Measurements from ENCODE around the gene LGR5.
"Not testable (repeated sequence)": the region's sequence is repeated elsewhere in the genome, so short reads cannot be mapped to it uniquely, and the experiment has no call there.

LGR5 gene

GRCh38 chr12:71551529-71551928 is 111.9 kb downstream of the LGR5 start:
- DNase-seq = peak; percentile 17

DNA sequence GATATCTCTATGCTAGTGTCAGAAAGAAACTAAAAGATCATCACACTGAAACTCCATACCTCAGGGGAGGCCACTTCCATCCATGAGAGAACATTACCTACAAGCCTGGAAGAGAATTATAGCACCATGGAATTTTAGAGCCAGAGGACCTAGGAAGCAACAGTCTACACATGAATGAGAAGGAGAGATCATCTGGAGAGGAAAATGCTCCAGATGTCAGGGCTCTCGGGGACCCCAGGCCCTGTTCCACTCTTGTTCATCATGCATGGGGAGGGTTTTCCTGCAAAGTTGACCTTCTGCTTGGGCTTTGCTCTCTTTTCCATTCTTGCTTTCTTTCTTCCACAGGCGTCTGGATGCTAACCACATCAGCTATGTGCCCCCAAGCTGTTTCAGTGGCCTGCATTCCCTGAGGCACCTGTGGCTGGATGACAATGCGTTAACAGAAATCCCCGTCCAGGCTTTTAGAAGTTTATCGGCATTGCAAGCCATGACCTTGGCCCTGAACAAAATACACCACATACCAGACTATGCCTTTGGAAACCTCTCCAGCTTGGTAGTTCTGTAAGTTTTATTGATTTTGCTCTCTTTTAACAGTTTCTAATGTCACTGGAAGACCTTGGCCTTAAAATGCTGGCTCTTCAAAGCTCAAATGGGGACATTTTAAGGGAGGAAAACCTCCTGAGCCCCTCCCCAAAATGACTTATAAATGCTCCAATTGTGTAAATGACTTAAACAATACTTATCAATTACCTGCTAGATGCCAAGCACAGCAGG is 113.3 kb downstream of the LGR5 start:
- no peak for DNase-seq

DNA sequence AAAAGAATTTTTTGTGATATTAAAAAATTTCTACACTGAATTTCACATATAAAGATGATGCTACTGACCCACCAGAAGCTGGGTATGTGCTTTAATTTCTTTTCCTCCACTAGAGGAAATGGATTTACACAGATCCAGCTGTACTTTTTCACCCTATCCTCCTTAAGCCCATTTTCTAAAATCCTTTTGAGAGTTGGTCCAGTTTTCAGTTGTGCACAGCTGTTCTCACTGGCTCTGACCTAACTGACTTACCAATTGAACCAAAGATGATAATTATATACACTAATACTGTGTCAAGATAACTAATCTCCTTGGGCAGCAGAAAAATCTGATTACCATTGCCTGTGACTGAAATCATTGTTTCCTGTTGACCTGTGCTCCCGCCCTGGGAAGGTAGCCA is 115.6 kb downstream of the LGR5 start:
- no peak for DNase-seq

DNA sequence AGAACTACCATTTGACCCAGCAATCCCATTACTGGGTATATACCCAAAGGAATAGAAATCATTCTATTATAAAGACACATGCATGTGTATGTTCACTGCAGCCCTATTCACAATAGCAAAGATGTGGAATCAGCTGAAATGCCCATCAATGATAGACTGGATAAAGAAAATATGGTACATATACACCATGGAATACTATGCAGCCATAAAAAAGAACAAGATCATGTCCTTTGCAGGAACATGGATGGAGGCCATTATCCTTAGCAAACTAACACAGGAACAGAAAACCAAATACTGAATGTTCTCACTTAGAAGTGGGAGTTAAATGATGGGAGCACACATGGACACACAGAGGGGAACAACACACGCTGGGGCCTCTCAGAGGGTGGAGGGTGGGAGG is 116.2 kb downstream of the LGR5 start:
- DNase-seq = not testable (repeated sequence)

GRCh38 chr12:71556448-71556847 is 116.8 kb downstream of the LGR5 start:
- no peak for DNase-seq

DNA sequence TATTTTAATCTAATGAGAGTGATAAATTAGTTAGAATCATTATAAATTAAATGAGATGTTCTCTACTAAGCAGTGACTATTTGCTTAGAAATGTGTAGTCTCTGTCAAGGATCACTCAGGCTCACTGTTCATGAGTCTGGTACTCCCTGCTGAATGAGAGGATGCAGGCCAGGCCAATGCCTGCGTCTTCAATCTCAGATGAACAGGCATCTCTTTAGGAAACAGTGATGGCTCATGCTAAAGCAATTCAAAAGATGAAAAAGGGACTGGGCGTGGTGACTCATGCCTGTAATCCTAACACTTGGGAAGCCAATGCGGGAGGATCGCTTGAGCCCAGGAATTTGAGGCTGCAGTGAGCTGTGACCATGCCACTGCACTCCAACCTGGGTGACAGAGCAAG is 117.3 kb downstream of the LGR5 start:
- DNase-seq = no peak

DNA sequence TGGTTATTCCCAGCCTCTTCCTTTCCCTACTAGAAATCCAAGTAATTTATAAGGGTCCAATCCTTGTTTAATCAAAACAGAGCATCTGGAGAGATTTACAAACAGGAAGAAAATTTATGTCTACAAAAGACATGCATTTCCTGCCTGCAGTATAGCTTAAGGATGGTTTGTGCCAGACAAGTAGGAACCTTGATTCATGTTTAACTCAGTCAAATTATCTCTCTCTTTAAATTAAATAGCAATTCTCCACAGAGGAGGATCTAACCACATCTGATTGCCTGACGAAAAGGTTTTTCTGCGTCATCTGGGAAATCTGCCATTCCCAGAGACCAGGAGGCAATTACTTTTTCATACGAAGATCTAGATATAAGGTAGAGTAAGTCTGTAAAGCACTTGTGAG is 118.8 kb downstream of the LGR5 start:
- DNase-seq = no peak

DNA sequence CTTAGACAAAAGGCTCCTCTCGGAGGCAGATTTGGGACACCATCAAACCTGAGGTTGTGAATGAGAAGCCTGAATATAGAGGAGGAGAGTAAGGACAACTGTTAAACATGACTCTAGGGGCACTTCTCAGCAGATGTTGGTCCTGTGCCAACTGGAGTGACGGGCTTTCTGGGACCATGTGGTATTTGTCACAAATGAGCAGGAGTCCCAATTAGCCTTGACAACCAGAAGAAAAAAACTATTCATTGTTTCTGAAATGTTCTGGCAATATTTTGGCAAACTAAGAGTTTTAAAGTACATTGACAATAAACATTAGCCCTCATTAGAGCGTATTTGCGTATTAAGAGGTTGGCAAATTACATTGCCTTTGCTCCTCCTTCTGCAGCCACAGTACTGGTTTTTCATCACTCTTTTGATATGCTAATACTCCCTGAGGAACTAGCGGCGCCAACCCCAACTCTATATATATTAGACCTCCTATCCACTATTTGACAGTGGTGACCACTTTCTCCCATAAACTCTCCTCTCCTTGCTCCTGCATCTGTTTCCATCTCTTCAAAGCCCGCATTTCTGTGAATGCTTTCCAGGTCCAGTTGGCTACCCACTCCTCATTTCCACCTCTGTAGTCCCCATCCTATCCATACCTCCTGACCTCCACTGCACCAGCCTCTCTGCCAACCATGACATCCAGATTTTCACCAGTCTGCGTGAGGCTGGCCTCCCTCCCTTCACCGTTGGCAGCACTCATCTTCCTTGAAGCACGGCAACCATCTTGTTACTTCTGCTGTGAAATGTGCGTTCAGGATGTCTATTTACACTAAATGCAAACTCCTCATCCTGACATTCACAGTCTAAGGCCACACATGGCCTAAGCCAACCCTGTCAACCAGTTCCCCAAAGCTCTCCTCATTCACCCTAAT is 123.3 kb downstream of the LGR5 start:
- DNase-seq = no peak

DNA sequence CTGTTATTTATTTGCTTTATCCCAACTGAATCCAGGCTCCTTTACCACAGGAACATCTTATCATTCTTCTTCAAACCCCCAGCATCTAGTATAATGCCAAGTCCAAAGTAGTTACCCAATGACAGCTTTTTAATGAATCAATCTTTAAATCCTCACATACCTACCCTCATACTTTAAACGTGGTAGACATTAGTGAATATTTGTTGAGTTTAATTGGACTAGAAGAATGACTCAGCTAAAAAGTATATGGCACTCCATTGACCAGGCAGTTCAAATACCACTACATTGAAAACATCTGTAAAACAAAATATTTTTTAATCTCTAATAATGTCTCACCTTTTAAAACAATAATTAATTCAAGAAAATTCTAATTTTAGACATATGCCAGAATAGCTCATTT is 125.9 kb downstream of the LGR5 start:
- DNase-seq = no peak

GRCh38 chr12:71566655-71567054 is 127.1 kb downstream of the LGR5 start:
- no peak for DNase-seq

DNA sequence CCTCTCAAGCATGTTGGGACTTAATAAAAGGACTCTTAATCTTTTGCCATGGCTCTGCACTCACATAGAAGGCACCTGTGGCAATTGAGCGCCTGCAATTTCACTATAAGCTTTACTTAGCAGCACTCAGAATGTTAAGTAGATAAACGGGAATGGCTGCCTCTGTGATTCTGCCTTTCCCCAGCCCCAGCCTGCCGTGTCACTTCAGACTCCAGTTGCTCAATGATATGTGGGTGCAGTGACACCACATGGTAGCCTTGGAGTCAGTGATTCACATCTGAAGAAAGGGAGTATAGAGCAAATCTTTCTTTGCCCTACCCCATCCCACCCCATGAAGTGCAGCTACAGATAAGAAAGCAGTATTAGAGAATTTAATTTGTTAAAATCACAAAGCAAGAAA is 127.9 kb downstream of the LGR5 start:
- DNase-seq = no peak

- DNase-seq = not testable (repeated sequence)
Observed at GRCh38 chr12:71569885-71570284, 130.3 kb downstream of the LGR5 start.

- no peak for DNase-seq
Observed at GRCh38 chr12:71576496-71576895, 136.9 kb downstream of the LGR5 start.

DNA sequence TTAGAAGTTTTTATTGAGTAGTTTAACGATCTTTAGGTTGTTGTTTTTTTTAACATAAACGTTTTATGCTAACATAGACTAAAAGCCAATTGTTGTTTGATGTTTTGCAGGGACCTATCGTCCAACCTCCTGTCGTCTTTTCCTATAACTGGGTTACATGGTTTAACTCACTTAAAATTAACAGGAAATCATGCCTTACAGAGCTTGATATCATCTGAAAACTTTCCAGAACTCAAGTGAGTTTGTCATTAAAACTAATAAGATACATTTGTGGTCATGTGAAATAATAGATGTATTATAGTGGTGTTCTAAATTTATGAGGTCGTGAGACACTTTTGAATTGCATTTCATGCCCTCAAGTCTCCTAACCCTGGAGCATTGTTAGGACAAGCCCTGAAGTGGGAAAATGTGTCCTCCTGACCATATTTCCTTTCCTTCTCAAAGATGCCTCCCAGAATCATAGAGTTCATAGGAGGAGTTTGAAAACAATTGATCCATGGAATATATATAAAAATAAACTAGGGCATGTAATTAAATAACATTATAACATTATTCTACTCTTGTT is 139.2 kb downstream of the LGR5 start:
- no peak for DNase-seq

DNA sequence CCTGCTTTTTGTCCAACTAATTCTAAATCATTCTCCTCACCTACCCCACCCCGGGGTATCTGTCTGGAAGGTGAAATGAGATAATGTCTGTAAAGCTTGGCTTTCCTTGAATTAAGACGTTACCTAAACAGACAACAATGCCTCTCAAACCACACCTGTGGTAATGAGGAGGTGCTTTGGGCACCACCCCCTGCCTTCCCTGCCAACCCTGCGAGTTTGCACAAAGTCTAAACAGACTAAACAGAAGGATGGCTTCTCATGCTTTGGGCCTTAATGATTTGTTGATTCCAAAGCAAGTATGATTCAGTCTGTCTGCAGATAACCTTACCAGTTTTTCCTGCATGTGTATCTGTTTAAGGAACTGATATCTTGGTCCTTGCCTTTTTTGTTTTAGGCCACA is 141.6 kb downstream of the LGR5 start:
- DNase-seq = no peak

GRCh38 chr12:71582925-71583324 is 143.3 kb downstream of the LGR5 start:
- no peak for DNase-seq

DNA sequence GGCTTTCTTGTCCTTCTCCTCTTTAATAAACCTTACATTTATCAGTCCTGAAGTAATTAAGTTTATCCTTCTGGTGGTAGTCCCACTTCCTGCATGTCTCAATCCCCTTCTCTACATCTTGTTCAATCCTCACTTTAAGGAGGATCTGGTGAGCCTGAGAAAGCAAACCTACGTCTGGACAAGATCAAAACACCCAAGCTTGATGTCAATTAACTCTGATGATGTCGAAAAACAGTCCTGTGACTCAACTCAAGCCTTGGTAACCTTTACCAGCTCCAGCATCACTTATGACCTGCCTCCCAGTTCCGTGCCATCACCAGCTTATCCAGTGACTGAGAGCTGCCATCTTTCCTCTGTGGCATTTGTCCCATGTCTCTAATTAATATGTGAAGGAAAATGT is 144.8 kb downstream of the LGR5 start:
- no peak for DNase-seq

DNA sequence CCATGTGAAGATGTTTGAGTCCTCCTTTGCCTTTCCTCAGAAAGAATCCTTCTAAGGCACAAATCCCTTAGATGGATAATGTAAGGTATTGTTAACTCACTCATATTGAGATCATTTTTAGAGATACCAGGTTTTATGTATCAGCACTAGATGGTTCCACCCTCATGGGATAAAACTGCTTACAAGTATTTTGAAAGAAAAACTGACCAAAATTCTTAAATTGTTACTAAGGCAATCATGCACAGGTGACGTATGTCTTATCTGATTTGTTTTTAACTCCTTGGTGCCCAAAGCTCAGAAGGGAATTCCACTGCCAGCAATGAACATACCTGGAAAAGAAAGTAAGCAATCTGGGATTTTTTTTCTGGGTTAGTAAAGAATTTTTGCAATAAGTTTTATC is 145.6 kb downstream of the LGR5 start:
- no peak for DNase-seq

GRCh38 chr12:71587012-71587411 is 147.4 kb downstream of the LGR5 start:
- DNase-seq = no peak

DNA sequence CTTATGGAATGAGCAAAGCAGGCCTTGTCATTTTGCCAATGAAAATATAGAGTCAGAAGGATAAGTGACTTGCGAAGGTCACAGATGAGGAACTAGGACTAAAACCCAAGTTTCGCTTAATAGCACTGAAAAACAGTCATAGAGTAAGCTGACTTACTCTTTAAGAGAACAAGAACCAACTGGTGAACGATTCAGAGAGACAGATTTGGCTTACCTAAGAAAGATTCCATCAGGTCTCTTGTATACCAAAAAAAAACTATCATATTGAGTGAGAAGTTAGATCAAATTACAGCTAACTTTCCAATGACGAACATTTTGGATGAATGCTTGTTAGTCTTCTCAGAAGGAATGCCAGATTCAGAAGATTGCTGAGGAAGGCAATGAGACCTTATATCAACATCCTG is 149.9 kb downstream of the LGR5 start:
- no peak for DNase-seq

- no peak for DNase-seq
Observed at GRCh38 chr12:71591601-71592000, 152.0 kb downstream of the LGR5 start.

GRCh38 chr12:71592841-71593240 is 153.2 kb downstream of the LGR5 start:
- no peak for DNase-seq

DNA sequence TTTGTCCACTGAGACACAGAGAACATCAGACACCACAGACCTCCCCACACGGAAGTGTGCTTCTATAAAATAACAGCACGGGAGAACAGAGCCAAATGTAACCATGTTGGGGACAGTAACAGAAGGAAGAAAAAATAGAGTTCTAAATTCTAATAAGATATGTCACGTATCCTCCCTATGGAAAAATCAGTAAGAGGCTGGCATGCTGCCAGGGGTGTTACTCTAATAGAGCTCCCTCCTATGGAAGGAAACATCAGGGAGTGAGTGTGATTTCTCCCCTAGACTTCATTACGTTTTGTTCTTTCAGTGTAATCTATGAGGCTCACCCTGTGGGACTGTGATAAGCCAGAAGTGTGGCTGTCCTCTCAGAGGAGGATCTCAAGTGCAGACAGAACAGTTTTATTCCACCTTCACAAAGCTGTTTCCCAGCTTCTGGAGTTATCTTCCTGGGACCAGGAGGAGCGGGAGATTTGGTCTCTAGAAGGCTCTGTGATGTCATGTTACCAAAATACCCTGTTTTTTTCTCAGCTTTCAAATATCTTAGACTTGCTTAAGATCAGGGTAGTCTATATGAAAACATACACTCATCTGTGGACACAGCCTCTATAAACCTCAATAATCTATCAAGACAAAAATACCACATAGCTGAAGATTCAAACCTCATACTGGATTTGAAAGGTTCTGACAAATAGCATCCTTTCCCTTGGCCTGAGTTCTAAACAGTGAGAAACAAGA is 154.8 kb downstream of the LGR5 start:
- no peak for DNase-seq
